Prostate gland (tissue), 2 donors: ENCODE results near the gene RPS6KL1.

Experiments
- POLR2A ChIP-seq: fragments of 450-650 bp; IDR thresholded peaks from one replicate; pipeline ENCODE4 v1.6.1; 2016; ENCODE audit warnings: antibody characterized with exemption, mild to moderate bottlenecking
- POLR2AphosphoS5 ChIP-seq: sonication (generic); formaldehyde crosslinking; IDR thresholded peaks from one replicate; pipeline ENCODE4 v1.6.1; 2017; ENCODE audit warnings: antibody characterized with exemption
- TF ChIP-seq, protein P1 (sequence below), 4 experiments: fragments of 200-600 bp in 2 of 4; fragments of 450-650 bp in 2 of 4; sonication (generic) in 2 of 4; IDR thresholded peaks; 1 replicate in 3 of 4; 2 replicates in 1 of 4; pipeline ENCODE4 v1.5.1; 2016 to 2019; ENCODE audit warnings: antibody characterized with exemption in 4 of 4, mild to moderate bottlenecking in 2 of 4, moderate library complexity in 2 of 4

DNA sequence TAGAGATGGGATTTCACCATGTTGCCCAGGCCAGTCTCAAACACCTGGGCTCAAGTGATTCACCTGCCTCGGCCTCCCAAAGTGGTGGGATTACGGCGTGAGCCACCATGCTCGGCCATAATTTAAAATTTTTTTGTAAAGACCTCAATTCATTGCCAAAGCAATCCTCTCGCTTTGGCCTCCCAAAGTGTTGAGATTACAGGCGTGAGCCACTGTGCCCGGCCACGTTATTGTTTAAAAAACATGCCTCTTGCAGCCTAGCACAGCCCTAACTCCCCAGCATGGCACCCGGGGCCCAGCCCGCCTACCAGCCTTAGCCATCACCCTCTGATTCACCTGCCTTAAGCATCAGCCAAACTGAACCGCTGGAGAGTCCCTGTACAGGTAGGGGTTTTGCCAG lies 13.1 kb upstream of the RPS6KL1 start:
- TF ChIP-seq, protein P1, sequence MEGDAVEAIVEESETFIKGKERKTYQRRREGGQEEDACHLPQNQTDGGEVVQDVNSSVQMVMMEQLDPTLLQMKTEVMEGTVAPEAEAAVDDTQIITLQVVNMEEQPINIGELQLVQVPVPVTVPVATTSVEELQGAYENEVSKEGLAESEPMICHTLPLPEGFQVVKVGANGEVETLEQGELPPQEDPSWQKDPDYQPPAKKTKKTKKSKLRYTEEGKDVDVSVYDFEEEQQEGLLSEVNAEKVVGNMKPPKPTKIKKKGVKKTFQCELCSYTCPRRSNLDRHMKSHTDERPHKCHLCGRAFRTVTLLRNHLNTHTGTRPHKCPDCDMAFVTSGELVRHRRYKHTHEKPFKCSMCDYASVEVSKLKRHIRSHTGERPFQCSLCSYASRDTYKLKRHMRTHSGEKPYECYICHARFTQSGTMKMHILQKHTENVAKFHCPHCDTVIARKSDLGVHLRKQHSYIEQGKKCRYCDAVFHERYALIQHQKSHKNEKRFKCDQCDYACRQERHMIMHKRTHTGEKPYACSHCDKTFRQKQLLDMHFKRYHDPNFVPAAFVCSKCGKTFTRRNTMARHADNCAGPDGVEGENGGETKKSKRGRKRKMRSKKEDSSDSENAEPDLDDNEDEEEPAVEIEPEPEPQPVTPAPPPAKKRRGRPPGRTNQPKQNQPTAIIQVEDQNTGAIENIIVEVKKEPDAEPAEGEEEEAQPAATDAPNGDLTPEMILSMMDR (IDR thresholded peaks at IDR 0.05): no peak
- no peak for TF ChIP-seq POLR2A
- no peak for TF ChIP-seq POLR2AphosphoS5
